Brain microvascular endothelial cell (primary cell): Measurements from ENCODE around the gene AUNIP.

ENCODE experiments used
- DNase-seq: peaks from one replicate; pipeline ENCODE4 v3.0.0-alpha.2; 2020
- H3K27ac ChIP-seq: fragments of 250-450 bp; sonication (Bioruptor Pico); 2 replicates; pipeline ENCODE4 v1.5.1; 2020; ENCODE audit warnings: mild to moderate bottlenecking, moderate library complexity
- H3K27me3 ChIP-seq: fragments of 250-450 bp; sonication (Bioruptor Pico); replicated peaks from 2 replicates; pipeline ENCODE4 v1.5.1; 2020; ENCODE audit warnings: mild to moderate bottlenecking
- H3K36me3 ChIP-seq: fragments of 250-450 bp; sonication (Bioruptor Pico); replicated peaks from 2 replicates; pipeline ENCODE4 v1.5.1; 2020; ENCODE audit warnings: mild to moderate bottlenecking
- H3K4me3 ChIP-seq: 2 replicates; pipeline ENCODE4 v1.5.1; 2011; ENCODE audit warnings: low read depth, mild to moderate bottlenecking, control low read depth, low read length, moderate library complexity
- CTCF ChIP-seq: IDR thresholded peaks from 2 replicates; pipeline ENCODE4 v1.5.1; 2011; ENCODE audit warnings: low read depth, mild to moderate bottlenecking, moderate library complexity, low read length, control low read depth, inconsistent platforms; ENCODE audit errors: missing control alignments
- in situ Hi-C: cut with HindIII; loops from 2 replicates; pipeline ENCODE4 v1.10.0; 2017; ENCODE audit warnings: low sequenced_read_pairs, low pct_ligation_motif_present

AUNIP gene

GRCh38 chr1:25885602-25886001, 26.3 kb upstream of the AUNIP start:
- no peaks in the 10 kb centered on the region for H3K27me3 ChIP-seq
- no peak overlapping the region for H3K27ac ChIP-seq
- no peaks in the 10 kb centered on the region for H3K36me3 ChIP-seq
- no peak for TF ChIP-seq CTCF
- DNase-seq: no peak
- in situ Hi-C loops: no loop called here
- H3K4me3 ChIP-seq: no peak overlapping the region

- in situ Hi-C loops: no loop called here
- Histone ChIP-seq H3K27ac (no peak overlapping the region), H3K4me3 (no peak overlapping the region), H3K27me3 (no peaks in the 10 kb centered on the region), H3K36me3 (no peaks in the 10 kb centered on the region)
- no peak for DNase-seq
- no peak for TF ChIP-seq CTCF
These were observed 22.0 kb upstream of the AUNIP start for GRCh38 chr1:25881266-25881665.

- in situ Hi-C loops: no loop called here
- no peak for TF ChIP-seq CTCF
- Histone ChIP-seq H3K36me3 (no peaks in the 10 kb centered on the region), H3K27me3 (no peaks in the 10 kb centered on the region), H3K4me3 (no peak overlapping the region), H3K27ac (no peak overlapping the region)
- no peak for DNase-seq
These were observed 21.3 kb upstream of the AUNIP start for GRCh38 chr1:25880518-25880917.

- in situ Hi-C loops: no loop called here
- no peak for DNase-seq
These were observed 20.4 kb upstream of the AUNIP start for GRCh38 chr1:25879675-25880074.

GRCh38 chr1:25878690-25879089, 19.4 kb upstream of the AUNIP start:
- no peak for TF ChIP-seq CTCF
- no peak for DNase-seq
- in situ Hi-C loops: no loop called here
- Histone ChIP-seq H3K36me3 (no peaks in the 10 kb centered on the region), H3K4me3 (no peak overlapping the region), H3K27ac (no peak overlapping the region), H3K27me3 (no peaks in the 10 kb centered on the region)

More at GRCh38 chr1:25879675-25880074, 20.4 kb upstream of the AUNIP start:
- TF ChIP-seq CTCF: no peak
- H3K4me3 ChIP-seq: no peak overlapping the region
- H3K27ac ChIP-seq: no peak overlapping the region
- no peaks in the 10 kb centered on the region for H3K27me3 ChIP-seq
- no peaks in the 10 kb centered on the region for H3K36me3 ChIP-seq

GRCh38 chr1:25877155-25877554, 17.9 kb upstream of the AUNIP start:
- DNase-seq: no peak
- Histone ChIP-seq H3K27me3 (no peaks in the 10 kb centered on the region), H3K27ac (no peak overlapping the region), H3K36me3 (no peaks in the 10 kb centered on the region), H3K4me3 (no peak overlapping the region)
- no peak for TF ChIP-seq CTCF
- in situ Hi-C loops: no loop called here
